Loucy (cell line): ENCODE results near the gene LRRC4B.

ENCODE experiments used
- H2AFZ ChIP-seq: fragments of 200-600 bp; sonication (generic); 2 replicates; pipeline ENCODE4 v1.6.0; 2016; ENCODE audit warnings: antibody characterized with exemption, mild to moderate bottlenecking, low read length, moderate library complexity
- H3F3A ChIP-seq: fragments of 200-600 bp; 2 replicates; pipeline ENCODE4 v1.6.0; 2016; ENCODE audit warnings: antibody characterized with exemption, low read depth, mild to moderate bottlenecking
- H3K27me3 ChIP-seq: fragments of 200-600 bp; sonication (generic); 2 replicates; pipeline ENCODE4 v1.6.1; 2014; ENCODE audit warnings: low read length, mild to moderate bottlenecking; ENCODE audit not compliant: insufficient read depth, poor library complexity, severe bottlenecking
- H3K36me3 ChIP-seq: fragments of 200-600 bp; sonication (generic); 2 replicates; pipeline ENCODE4 v1.6.1; 2016; ENCODE audit warnings: low read length; ENCODE audit not compliant: insufficient read depth
- H3K4me1 ChIP-seq: fragments of 200-600 bp; sonication (generic); 2 replicates; pipeline ENCODE4 v1.5.1; 2014; ENCODE audit warnings: low read length, mild to moderate bottlenecking; ENCODE audit not compliant: insufficient read depth, poor library complexity, severe bottlenecking
- H3K4me2 ChIP-seq: fragments of 200-600 bp; sonication (generic); 2 replicates; pipeline ENCODE4 v1.6.0; 2014; ENCODE audit warnings: antibody characterized with exemption, low read length, low read depth, mild to moderate bottlenecking; ENCODE audit not compliant: poor library complexity, severe bottlenecking
- H3K4me3 ChIP-seq: fragments of 200-600 bp; sonication (generic); 2 replicates; pipeline ENCODE4 v1.5.1; 2014; ENCODE audit warnings: low read length, mild to moderate bottlenecking, mixed read lengths; ENCODE audit not compliant: poor library complexity, severe bottlenecking
- H3K79me2 ChIP-seq: fragments of 200-600 bp; sonication (generic); 2 replicates; pipeline ENCODE4 v1.6.1; 2014; ENCODE audit warnings: low read length; ENCODE audit not compliant: insufficient read depth
- H3K9ac ChIP-seq: fragments of 200-600 bp; sonication (generic); 2 replicates; pipeline ENCODE4 v1.6.0; 2014; ENCODE audit warnings: mild to moderate bottlenecking, low read depth, low read length, moderate library complexity; ENCODE audit not compliant: poor library complexity, severe bottlenecking
- H3K9me2 ChIP-seq: fragments of 200-600 bp; sonication (generic); replicated peaks from 2 replicates; pipeline ENCODE4 v1.6.1; 2016; ENCODE audit warnings: low read depth, low read length, mixed read lengths
- H3K9me3 ChIP-seq: fragments of 200-600 bp; sonication (generic); 2 replicates; pipeline ENCODE4 v1.6.1; 2014; ENCODE audit warnings: mild to moderate bottlenecking, antibody characterized with exemption, low read length, low read depth; ENCODE audit not compliant: insufficient read depth
- H4K20me1 ChIP-seq: fragments of 200-600 bp; sonication (generic); 2 replicates; pipeline ENCODE4 v1.6.0; 2014; ENCODE audit warnings: antibody characterized with exemption, low read length, mild to moderate bottlenecking; ENCODE audit not compliant: insufficient read depth, poor library complexity, severe bottlenecking
- EZH2phosphoT487 ChIP-seq: fragments of 200-600 bp; IDR thresholded peaks from 2 replicates; pipeline ENCODE4 v1.6.1; 2018; ENCODE audit warnings: antibody characterized with exemption, mild to moderate bottlenecking, moderate library complexity, borderline replicate concordance
- TF ChIP-seq, protein P1 (sequence below): fragments of 200-600 bp; sonication (generic); conservative IDR thresholded peaks from 2 replicates; pipeline ENCODE4 v1.5.1; 2014; ENCODE audit warnings: mild to moderate bottlenecking, antibody characterized with exemption, low read length

The LRRC4B gene

DNA sequence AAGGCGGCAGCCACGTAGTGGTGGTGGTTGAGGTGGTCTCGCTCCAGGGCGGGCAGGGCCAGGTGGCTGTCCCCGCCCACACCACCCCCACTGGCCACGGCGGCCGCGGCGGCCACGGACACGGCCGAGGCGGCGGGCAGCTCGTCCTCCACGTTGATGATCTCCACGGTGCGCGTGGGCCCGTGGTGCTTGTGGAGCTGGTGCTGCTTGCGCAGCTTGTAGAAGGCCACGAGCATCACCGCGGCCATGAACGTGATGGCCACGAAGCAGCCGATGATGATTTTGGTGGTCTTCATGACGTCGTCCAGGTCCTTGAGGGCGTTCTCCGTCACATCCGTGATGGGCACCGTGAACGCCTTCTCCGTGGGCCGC, 50.5 kb downstream of the LRRC4B start:
- TF ChIP-seq, protein P1, sequence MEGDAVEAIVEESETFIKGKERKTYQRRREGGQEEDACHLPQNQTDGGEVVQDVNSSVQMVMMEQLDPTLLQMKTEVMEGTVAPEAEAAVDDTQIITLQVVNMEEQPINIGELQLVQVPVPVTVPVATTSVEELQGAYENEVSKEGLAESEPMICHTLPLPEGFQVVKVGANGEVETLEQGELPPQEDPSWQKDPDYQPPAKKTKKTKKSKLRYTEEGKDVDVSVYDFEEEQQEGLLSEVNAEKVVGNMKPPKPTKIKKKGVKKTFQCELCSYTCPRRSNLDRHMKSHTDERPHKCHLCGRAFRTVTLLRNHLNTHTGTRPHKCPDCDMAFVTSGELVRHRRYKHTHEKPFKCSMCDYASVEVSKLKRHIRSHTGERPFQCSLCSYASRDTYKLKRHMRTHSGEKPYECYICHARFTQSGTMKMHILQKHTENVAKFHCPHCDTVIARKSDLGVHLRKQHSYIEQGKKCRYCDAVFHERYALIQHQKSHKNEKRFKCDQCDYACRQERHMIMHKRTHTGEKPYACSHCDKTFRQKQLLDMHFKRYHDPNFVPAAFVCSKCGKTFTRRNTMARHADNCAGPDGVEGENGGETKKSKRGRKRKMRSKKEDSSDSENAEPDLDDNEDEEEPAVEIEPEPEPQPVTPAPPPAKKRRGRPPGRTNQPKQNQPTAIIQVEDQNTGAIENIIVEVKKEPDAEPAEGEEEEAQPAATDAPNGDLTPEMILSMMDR, result no peak
- TF ChIP-seq EZH2phosphoT487, result no peak

DNA sequence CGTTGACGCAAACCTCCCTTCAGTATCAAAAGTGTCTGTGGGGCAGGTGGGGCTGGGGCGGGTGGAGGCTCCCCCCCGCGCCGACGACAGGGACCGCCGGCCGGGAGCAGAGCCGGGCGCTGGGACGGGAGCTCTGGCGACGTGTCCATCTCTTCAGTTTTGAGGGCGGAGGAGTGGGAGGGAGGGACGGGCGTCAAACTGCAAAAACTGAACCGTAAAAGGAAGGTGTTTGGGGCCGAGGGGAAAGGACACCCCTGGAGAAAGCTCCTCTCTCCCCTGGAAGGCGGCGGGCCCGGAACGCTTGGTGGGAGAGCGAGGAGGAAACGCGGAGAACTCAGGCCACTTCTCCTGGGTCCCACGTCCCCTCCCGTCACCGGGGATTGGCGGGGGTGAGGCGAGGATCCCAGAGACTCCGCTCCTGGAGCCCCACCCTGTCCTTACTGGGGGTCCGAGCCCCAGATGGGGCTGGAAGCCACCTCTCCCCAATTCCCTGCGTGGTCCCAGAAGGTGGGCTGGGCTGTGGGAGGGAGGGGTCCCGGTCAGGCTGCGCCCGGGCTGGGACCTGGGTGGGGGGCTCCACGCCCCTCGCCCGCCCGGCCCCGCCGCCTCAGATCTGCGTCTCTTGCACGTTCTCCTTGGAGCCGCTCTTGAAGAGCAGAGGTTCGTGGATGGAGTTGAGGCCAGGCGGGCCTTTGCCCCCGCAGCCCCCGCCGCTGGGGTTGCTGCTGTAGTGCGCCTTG, 51.1 kb downstream of the LRRC4B start:
- H3K9me2 ChIP-seq, result no peaks in the 10 kb centered on the region
- no peak overlapping the region for H2AFZ ChIP-seq
- H3K27me3 ChIP-seq, result no peaks in the 10 kb centered on the region
- H3K4me3 ChIP-seq, result no peak overlapping the region
- no peaks in the 10 kb centered on the region for H3K9me3 ChIP-seq
- H3F3A ChIP-seq, result no peaks in the 10 kb centered on the region
- H3K9ac ChIP-seq, result no peak overlapping the region
- TF ChIP-seq, protein P1, result no peak
- no peak for TF ChIP-seq EZH2phosphoT487
- no peaks in the 10 kb centered on the region for H4K20me1 ChIP-seq
- H3K36me3 ChIP-seq, result no peaks in the 10 kb centered on the region
- no peaks in the 10 kb centered on the region for H3K79me2 ChIP-seq
- H3K4me1 ChIP-seq, result no peaks in the 10 kb centered on the region
- no peak overlapping the region for H3K4me2 ChIP-seq

More for the DNA sequence above, 50.5 kb downstream of the LRRC4B start:
- no peak overlapping the region for H3K4me3 ChIP-seq
- H2AFZ ChIP-seq, result no peak overlapping the region
- no peaks in the 10 kb centered on the region for H3K36me3 ChIP-seq
- H3K4me1 ChIP-seq, result no peaks in the 10 kb centered on the region
- H3K9me2 ChIP-seq, result no peaks in the 10 kb centered on the region
- H3K9ac ChIP-seq, result no peak overlapping the region
- H3K9me3 ChIP-seq, result no peaks in the 10 kb centered on the region
- H3K4me2 ChIP-seq, result no peak overlapping the region
- H3K79me2 ChIP-seq, result no peaks in the 10 kb centered on the region
- H3K27me3 ChIP-seq, result no peaks in the 10 kb centered on the region
- H4K20me1 ChIP-seq, result no peaks in the 10 kb centered on the region
- H3F3A ChIP-seq, result no peaks in the 10 kb centered on the region

DNA sequence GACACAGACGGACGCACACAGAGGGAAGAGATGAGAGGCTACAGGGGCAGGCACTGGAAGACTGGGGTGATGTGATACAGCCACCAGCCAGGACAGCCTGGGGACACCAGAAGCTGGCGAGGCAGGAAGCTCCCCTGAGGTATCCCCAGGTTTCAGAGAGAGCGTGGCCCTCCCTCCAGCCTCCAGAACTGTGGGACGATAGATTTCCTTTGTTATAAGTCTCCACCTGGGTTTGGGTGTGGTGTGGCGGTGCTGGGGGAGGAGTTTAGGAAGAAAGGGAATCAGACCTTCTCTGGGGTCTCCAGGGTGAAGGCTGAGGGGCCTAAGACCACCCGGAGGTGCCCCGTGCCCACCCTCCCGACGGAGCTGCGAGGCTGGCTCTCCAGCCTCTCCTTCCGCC, 51.8 kb downstream of the LRRC4B start:
- TF ChIP-seq, protein P1, result no peak
- no peak for TF ChIP-seq EZH2phosphoT487
- no peaks in the 10 kb centered on the region for H3K27me3 ChIP-seq
- H3K79me2 ChIP-seq, result no peaks in the 10 kb centered on the region
- H3K36me3 ChIP-seq, result no peaks in the 10 kb centered on the region
- no peaks in the 10 kb centered on the region for H3K9me2 ChIP-seq
- H3K9ac ChIP-seq, result no peak overlapping the region
- no peaks in the 10 kb centered on the region for H3K9me3 ChIP-seq
- no peak overlapping the region for H3K4me3 ChIP-seq
- no peaks in the 10 kb centered on the region for H3F3A ChIP-seq
- no peaks in the 10 kb centered on the region for H4K20me1 ChIP-seq
- H3K4me2 ChIP-seq, result no peak overlapping the region
- no peak overlapping the region for H2AFZ ChIP-seq
- no peaks in the 10 kb centered on the region for H3K4me1 ChIP-seq
